ENCODE data around the gene IER5.
"Not testable (repeated sequence)": the region's sequence is repeated elsewhere in the genome, so short reads cannot be mapped to it uniquely, and the experiment has no call there.

IER5 gene

DNA sequence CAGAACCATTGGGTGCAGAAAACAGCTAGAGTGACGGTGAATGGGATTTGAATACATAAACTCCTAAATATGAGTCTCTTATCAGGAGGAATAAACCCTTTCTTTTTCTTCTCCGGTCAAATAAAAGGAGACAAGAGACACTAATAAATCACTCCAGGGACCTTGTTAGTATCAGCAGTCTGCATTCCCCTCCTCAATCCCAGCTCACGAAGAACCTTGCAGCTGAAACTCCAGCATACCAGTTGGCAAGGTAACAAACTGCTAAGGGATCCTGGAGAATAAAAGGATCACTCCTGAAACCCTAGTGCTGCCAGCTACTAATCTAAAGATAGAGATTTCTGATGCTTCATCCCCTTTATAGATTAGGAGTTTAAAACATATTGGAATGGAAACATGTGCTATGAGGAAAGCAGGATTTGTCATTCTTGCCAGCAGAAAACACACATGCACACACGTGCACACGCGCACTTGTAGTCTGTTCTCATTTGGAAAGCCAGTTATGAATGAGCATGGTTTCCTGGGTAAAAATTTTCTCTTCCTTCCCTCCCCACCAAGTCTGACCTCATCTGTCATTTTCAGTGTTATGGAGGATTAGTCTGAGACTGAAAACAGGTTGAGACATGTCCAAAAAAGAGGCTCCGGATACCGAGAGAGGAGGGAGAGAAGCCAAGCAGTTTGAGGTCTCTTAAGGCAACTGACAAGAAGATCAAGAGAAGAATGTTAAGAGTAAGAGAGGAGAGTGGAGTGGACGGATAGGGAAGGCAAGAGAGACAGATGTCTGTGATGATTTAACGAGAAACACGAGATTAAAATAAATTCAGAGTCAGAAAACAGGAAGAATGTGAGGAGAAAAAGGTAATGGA lies 10.9 kb downstream of the IER5 start:
- DNase-seq: peak; percentile 73

- peak; percentile 50 for DNase-seq
Observed at GRCh38 chr1:181100015-181100905, 11.8 kb downstream of the IER5 start.

DNA sequence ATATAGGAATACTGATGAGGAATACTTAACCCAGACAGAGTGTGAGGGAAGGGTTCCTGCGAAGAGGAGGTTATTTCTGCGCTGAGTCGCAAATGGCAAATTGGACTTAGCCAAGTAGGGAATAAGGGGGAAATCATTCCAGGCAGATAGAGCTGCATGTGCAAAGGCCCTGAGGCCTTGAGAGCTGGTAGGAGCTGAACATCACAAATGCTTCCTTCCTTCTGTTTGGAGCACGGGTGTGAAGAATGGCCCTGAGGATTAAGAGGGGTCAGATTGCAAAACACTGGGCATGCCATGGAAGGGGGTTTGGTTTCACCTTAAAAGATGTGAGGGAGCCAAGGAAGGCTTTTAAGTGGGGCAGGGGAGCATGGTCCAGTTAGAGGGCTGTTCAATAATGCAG lies 12.4 kb downstream of the IER5 start:
- no peak for DNase-seq

GRCh38 chr1:181101581-181102226 lies 13.2 kb downstream of the IER5 start:
- DNase-seq: peak; percentile 87

GRCh38 chr1:181102841-181103240 lies 14.3 kb downstream of the IER5 start:
- DNase-seq: no peak

DNA sequence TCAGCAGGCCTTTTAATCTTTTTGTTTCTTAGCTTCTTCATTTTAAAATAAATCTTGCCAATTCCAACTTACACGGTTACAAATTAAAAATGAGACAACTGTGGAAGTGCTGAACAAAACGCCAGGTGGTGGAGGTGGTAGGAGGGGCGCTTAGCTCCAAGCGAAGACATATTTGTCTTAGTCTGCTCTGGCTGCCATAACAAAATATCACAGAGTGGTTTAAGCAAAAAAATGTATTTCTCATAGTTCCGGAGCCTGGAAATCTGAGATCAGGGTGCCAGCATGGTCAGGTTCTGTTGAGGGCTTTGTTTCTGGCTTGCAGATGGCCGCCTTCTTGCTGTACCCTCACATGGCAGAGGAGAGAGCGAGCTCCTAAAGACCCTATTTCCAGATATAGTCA lies 14.9 kb downstream of the IER5 start:
- DNase-seq: no peak

DNA sequence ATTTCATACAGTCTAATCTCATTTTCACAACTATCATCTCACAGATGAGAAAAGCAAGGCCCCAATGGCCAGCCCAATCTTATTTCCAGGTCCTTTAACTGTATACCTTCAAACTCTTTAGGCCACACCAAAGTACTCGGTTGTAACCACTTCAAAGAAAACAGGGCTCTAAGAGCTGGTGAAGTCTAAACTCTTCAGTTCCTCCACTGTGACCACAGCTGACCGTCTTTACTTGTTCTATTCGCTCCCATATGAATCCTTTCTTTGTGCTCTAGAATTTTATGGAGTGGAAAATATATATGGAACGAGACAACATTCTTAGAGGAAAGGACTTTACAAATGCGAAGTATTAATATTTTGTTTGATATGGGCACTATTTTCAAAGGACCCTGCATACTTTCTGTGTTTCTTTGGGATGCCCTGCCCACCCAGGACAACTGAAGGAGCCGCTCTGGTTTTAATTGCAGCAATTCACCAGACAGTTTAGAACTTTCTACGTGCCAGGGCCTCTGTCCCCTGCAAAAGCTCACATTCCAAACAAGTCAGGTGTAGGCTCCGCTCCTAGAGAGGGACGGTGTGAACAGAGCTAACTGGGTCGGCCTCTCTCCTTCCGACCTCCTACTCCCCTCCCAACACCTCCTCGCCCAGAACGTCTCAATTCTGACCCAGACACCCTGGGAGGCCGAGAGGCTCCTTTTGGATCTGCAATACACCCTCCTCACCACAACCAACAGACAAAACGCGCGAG lies 15.7 kb downstream of the IER5 start:
- no peak for DNase-seq

- no peak for DNase-seq
Observed at GRCh38 chr1:181104790-181105133, 16.3 kb downstream of the IER5 start.

DNA sequence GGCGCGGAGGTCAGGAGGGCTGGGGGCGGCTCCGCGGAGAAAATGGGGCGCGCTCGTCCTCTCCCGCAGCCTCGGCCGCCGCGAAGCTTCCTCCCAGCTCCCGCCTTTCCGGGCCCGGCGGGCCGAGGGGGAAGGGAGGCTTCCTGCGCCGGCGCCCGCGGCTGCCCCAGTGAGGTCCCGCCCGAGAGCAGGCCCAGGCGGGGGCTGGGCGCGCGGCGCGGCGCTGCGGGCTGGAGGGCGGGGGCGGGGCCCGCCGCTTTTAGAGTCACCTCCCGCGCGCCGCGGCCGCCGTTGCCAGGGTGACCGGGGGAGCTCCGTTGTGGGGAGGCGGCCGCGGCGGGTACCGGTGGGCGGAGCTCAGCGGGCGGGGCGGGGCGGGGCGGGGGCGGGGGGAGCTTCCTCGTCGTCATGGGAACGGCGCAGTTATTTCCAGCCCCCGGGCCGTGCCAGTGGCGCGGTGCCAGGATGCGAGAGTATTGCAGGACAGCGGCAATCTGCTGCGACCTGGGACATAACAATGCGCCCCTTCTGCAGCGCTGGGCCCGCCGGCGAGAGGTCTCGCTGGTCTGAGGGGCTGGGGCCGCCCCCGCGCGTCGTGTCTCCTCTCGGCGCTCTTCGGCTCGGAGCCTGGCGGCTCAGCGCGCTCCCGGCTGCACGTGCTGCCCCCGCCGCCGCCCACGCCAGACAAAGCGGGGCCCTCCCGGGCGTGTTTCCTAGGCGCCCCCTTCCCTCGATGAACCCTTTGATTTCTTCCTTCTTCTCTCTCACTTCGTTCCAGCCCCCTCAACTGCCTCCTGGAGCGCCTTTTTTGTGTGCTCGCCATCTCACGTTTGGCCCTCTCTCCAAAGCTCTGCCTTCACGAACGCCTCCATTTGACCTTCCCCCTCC lies 16.9 kb downstream of the IER5 start:
- DNase-seq: peak; percentile 92

DNA sequence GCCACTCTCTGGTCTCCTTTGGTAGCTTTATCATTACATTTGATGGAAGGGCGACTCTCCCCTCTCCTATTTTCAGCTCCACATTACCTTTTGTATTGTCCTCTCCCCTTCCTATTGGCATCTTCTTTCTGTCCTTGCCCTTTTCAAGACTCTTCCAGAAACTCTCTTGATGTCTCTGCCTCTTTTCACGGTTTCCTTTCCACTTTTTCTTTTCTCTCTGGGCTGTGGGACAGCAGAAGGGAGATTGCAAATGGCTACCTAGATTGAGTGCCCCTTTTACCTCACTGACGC lies 17.5 kb downstream of the IER5 start:
- DNase-seq: no peak

DNA sequence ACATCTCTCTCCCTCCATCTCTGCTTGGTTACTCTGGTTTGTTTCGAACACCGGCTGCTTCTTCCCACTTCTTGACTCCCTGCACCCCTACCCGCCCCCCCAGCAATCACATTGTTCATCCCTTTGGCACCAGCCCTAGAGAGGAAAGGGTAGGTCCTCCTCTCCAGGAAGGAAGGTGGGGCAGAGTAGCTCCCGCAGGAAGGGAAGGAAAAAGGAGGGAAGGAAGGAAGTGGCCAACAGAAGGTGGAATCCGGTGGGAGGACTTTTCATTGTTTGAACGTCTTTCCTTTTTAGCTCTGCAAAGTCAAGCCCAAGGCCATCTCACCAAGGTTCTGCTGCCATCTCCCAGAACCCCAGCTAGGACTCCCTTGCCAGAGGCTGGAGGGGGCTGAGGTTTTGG lies 18.0 kb downstream of the IER5 start:
- DNase-seq: no peak

- no peak for DNase-seq
Observed at GRCh38 chr1:181107711-181108110, 19.2 kb downstream of the IER5 start.

DNA sequence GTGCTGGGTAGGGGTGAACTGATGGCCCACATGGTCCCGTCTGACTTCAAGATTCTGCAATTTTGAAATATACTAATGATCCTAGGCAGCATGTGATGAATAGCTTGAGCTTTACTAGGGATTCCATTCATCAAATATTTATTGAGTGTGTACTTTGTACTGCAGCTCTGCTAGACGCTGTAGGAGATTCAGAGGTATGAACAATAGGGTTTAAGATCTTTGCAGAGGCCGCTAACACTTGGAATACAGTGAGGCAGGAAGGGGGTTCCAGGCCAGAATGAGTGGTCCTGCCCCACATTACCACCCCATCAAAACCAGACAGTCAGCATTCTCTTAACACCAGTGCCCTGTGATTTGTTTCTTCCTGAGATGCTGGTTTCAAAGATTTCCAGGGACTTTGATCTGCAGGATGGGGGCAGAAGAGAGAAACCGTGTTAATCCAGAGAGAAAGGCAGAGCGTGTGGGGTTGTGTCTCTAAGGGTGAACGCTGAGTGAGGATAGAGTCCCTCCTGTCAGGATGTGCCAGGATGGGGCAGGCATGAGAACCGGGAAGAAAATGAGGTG lies 19.9 kb downstream of the IER5 start:
- DNase-seq: no peak

GRCh38 chr1:181110013-181110412 lies 21.5 kb downstream of the IER5 start:
- DNase-seq: no peak

DNA sequence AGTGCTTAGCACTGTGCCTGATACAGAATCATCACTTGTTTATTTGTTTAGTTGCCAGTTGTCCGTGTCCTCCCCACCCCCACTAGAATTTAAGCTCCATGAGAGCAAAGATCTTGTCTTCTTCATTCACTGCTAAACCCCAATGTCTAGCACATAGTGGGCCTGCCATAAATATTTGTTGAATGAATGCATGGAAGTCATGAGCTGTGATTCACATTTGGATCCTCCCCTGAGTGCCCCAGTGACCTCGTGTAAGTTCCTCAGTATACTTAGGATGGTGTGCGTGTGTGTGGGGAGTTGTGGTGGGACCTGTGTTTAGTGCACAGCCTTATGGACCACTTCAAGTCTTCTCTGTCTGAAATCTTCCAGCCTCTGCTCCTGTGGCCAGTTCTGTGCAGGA lies 23.1 kb downstream of the IER5 start:
- DNase-seq: no peak

- peak; percentile 92 for DNase-seq
Observed at GRCh38 chr1:181112071-181112929, 23.8 kb downstream of the IER5 start.

DNA sequence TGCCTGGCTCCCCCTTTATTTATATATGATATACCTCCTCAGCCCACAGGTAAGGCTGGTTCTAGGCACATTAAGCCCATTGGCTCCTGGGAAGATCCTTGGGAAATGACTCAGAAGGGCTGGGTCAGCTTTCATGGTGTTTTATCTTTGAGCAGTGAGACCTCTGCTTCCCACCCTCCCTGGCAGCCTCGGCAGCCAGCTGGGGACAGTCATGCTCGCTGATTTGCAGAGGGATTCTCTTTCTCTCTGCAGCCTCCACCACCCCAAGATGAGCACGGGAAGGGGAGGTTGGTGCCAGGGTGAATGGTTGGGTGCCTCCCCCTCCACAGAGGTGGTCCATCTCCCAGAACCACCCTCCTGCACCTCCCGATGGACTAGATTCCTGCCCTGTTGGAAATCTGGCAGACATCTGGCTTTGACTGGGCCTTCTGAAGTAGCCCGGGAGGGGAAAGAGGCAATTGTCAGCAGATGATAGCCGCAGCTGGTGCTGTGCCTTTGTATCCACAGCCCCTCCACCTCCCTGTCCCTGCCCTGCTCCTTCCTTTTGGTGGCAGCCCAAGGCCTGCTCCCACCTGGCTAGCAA lies 24.6 kb downstream of the IER5 start:
- peak; percentile 39 for DNase-seq

DNA sequence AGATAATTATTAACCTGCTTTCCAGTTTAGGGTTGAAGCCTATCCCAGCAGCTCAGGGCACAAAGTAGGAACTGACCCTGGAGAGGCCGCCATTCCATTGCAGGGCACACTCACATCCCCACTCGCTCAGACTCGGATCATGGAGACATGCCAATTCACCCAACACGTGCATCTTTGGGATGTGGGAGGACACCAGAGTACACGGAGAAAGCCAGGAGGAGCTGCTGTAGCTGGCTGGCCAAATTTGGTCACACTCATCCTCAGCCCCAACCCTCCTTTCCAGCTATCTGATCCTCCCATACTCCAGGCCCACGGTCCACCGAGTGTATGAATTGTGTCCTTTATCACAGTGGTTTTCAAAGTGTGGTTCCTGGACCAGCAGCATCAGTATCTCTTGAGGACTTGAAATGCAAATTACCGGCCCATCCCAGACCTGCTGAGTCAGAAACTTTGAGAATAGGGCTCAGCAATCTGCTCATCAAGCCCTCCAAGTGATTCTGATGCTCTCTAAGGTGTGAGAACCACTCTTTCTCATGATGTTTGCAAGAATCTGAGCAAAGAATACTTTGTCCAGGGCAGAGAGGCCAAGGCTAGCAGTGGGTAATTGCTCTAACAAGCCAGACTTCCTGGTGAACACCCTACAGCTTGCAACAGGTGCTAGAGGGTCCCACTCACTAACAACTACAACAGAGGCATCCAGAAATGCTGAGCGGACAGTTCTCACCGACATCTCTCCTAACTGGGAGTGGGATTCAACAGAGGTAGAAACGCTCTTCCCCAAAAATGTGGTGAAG lies 26.3 kb downstream of the IER5 start:
- DNase-seq: no peak

GRCh38 chr1:181115368-181115684 lies 26.8 kb downstream of the IER5 start:
- no peak for DNase-seq

GRCh38 chr1:181115971-181116370 lies 27.5 kb downstream of the IER5 start:
- DNase-seq: not testable (repeated sequence)
